Measurements from ENCODE around the gene RAMP1. TPM values are rescaled to one million over a fixed set of nuclear protein-coding genes. Genes with fewer than 3 reads are reported as not detected.

Gene RAMP1
- total and polyA plus RNA-seq, 9 of the 15 experiments (the other 6 are each of a cell fraction or from before 2014, with no cell fraction given): 0.72 to 0.77 TPM; not detected in 7

GRCh38 chr2:237946423-237946822, 87.0 kb downstream of the RAMP1 start:
- ChIA-PET POLR2A (no interaction called here), CTCF (ENCODE audit: low intra/inter-chr PET ratio) (no interaction called here)
- H3K9me1 ChIP-seq (ENCODE audit: control insufficient read depth, insufficient read depth, low read length): no peaks in the 10 kb centered on the region
- H3K79me2 ChIP-seq (ENCODE audit: control insufficient read depth, insufficient read depth, low read length): no peaks in the 10 kb centered on the region
- ATAC-seq: no peak
- H3K36me3 ChIP-seq (ENCODE audit: control insufficient read depth, insufficient read depth, low read length): no peaks in the 10 kb centered on the region
- no peak for FAIRE-seq
- no peak overlapping the region for H3K4me2 ChIP-seq (ENCODE audit: insufficient read depth, low read length)
- BruUV-seq (replicated peaks): no TSS peak
- 11% methylated on average over 1 of the region's 1 CpG for WGBS (ENCODE audit: insufficient coverage, low coverage, missing lambda C conversion rate)
- H3K27ac ChIP-seq (ENCODE audit: extremely low read depth, low read depth, low read length): no peak overlapping the region
- no peak overlapping the region for H2AFZ ChIP-seq (ENCODE audit: low read depth, low read length)
- no peaks in the 10 kb centered on the region for H3K27me3 ChIP-seq (ENCODE audit: control insufficient read depth in 2 of 2, insufficient read depth in 2 of 2, low read length in 2 of 2)
- H4K20me1 ChIP-seq (replicated peaks; ENCODE audit: control insufficient read depth, insufficient read depth, low read length): no peaks in the 10 kb centered on the region
- in situ Hi-C loops (cut with MboI): no loop called here
- TF ChIP-seq ZNF277 (CRISPR knock-in tag; IDR thresholded peaks at IDR 0.05; ENCODE audit: borderline replicate concordance) (no peak), RBM25 (IDR thresholded peaks at IDR 0.05; ENCODE audit: low read depth, low read length, severe bottlenecking) (peak; percentile 54), ZNF512 (tag; IDR thresholded peaks at IDR 0.05) (peak; percentile 87)
- intact Hi-C loops (cut with micrococcal nuclease): no loop called here
- no peak overlapping the region for H3K4me3 ChIP-seq
- H3K9ac ChIP-seq (ENCODE audit: insufficient read depth in 1 of 2, low read depth in 2 of 2, low read length in 2 of 2): no peak overlapping the region
- DNase-seq (ENCODE audit: extremely low read depth in 1 of 4, low spot score in 3 of 4): no peak
- H3K9me3 ChIP-seq (replicated peaks; ENCODE audit: control insufficient read depth, insufficient read depth, low read depth, low read length): peaks cover 12% of the 10 kb centered on the region
- peaks cover 18 to 19% of the 10 kb centered on the region in 2 experiments; a peak in 4 of 5 replicates for H3K4me1 ChIP-seq (replicated peaks in 1 of 2; ENCODE audit: control insufficient read depth in 2 of 2, insufficient read depth in 2 of 2, low read length in 2 of 2)
